ENCODE results near the gene GAMT. TPM values are rescaled to one million over a fixed set of nuclear protein-coding genes. Genes with fewer than 3 reads are reported as not detected.

Gene GAMT
- total RNA-seq, 4 donors from 2014 or later, result 27.8 to 40.3 (median 34.0) TPM

GRCh38 chr19:1355568-1356507, 45.5 kb downstream of the GAMT start:
- no peak for DNase-seq (ENCODE audit: low spot score in 2 of 2)
- no peak for TF ChIP-seq EP300 (IDR thresholded peaks at IDR 0.05)
- TF ChIP-seq POLR2AphosphoS5 (IDR thresholded peaks at IDR 0.05), result no peak
- no peak for TF ChIP-seq CTCF (IDR thresholded peaks at IDR 0.05)
- no peak for TF ChIP-seq POLR2A (IDR thresholded peaks at IDR 0.05)
- peak overlapping the region; percentile 72 for H3K27ac ChIP-seq

GRCh38 chr19:1354970-1355567, 46.3 kb downstream of the GAMT start:
- H3K9me3 ChIP-seq, result no peaks in the 10 kb centered on the region
- no peak for DNase-seq (ENCODE audit: low spot score in 2 of 2)
- TF ChIP-seq POLR2A (IDR thresholded peaks at IDR 0.05) (no peak), POLR2AphosphoS5 (IDR thresholded peaks at IDR 0.05) (no peak), EP300 (IDR thresholded peaks at IDR 0.05) (no peak), CTCF (IDR thresholded peaks at IDR 0.05) (no peak)
- H3K4me3 ChIP-seq, result peak overlapping the region; percentile 94
- H3K4me1 ChIP-seq, result peaks cover 27% of the 10 kb centered on the region
- H3K27ac ChIP-seq, result peak overlapping the region; percentile 72
- no peaks in the 10 kb centered on the region for H3K27me3 ChIP-seq
- under 1% methylated on average over 17 of the region's 61 CpGs for WGBS
- H3K36me3 ChIP-seq, result peaks cover 15% of the 10 kb centered on the region

More at GRCh38 chr19:1355568-1356507, 45.5 kb downstream of the GAMT start:
- Histone ChIP-seq H3K27me3 (no peaks in the 10 kb centered on the region), H3K4me1 (peaks cover 33% of the 10 kb centered on the region), H3K36me3 (peaks cover 15% of the 10 kb centered on the region), H3K4me3 (peak overlapping the region; percentile 94), H3K9me3 (no peaks in the 10 kb centered on the region)
- 13% methylated on average over 32 of the region's 32 CpGs for WGBS

- no peak for TF ChIP-seq CTCF (IDR thresholded peaks at IDR 0.05)
- TF ChIP-seq POLR2AphosphoS5 (IDR thresholded peaks at IDR 0.05), result no peak
- TF ChIP-seq POLR2A (IDR thresholded peaks at IDR 0.05), result no peak
- TF ChIP-seq EP300 (IDR thresholded peaks at IDR 0.05), result no peak
- no peak overlapping the region for H3K4me3 ChIP-seq
- WGBS, result 94% methylated on average over 9 of the region's 9 CpGs
- H3K27ac ChIP-seq, result no peak overlapping the region
- H3K4me1 ChIP-seq, result peaks cover 27% of the 10 kb centered on the region
- no peaks in the 10 kb centered on the region for H3K9me3 ChIP-seq
- peaks cover 7% of the 10 kb centered on the region for H3K36me3 ChIP-seq
- no peaks in the 10 kb centered on the region for H3K27me3 ChIP-seq
- DNase-seq (ENCODE audit: low spot score in 2 of 2), result no peak
Observed at GRCh38 chr19:1353144-1353543, 48.2 kb downstream of the GAMT start.

DNA sequence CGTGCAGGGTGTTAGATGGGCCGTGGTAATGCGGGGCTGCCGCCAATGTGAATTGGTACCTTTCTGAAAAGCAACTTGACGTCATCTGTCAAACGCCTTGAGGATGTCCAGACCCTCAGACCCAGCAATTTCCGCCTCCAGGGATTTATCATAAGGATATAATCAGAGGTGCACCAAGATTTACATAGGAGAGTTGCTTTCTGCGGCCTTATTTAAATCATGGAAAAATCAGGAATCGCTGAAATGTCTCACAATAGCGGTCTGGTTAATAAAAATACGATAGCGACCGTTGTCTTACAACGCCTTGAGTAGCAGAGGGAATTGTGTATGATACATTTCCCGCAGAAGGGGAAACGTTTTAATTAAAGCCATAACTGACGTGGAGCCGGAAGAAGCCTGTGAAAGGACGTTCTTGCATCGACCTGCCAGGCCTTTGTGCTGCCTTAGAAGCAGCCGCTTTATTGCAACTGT, 49.9 kb downstream of the GAMT start:
- 79% methylated on average over 21 of the region's 21 CpGs for WGBS
- Histone ChIP-seq H3K27ac (no peak overlapping the region), H3K9me3 (no peaks in the 10 kb centered on the region), H3K36me3 (no peaks in the 10 kb centered on the region), H3K27me3 (no peaks in the 10 kb centered on the region), H3K4me3 (no peak overlapping the region), H3K4me1 (peaks cover 21% of the 10 kb centered on the region)
- TF ChIP-seq CTCF (IDR thresholded peaks at IDR 0.05) (no peak), POLR2AphosphoS5 (IDR thresholded peaks at IDR 0.05) (no peak), POLR2A (IDR thresholded peaks at IDR 0.05) (no peak), EP300 (IDR thresholded peaks at IDR 0.05) (no peak)
- DNase-seq (ENCODE audit: low spot score in 2 of 2), result no peak

DNA sequence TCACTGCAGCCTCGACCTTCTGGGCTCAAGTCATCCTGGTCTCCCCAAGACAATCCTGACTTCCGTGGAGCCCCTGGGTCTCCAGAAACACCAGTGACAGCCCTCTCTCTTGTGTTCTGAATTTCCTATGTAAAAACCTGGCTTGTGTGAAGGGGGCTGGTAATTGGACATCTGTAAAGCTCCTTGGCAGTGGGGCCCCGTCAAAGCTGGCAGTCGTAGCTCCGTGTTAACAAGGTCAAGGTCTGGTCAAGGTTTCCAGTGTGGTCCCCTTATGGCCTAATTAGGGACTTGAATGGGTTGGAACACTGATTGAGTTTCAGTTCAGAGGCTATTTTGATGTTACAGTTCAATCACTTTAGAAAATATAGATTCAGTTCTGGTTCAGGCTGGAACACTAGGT, 50.5 kb downstream of the GAMT start:
- Histone ChIP-seq H3K27me3 (no peaks in the 10 kb centered on the region), H3K4me1 (peaks cover 16% of the 10 kb centered on the region), H3K36me3 (no peaks in the 10 kb centered on the region), H3K4me3 (no peak overlapping the region), H3K9me3 (no peaks in the 10 kb centered on the region), H3K27ac (no peak overlapping the region)
- WGBS, result 74% methylated on average over 5 of the region's 5 CpGs
- no peak for DNase-seq (ENCODE audit: low spot score in 2 of 2)
- TF ChIP-seq POLR2A (IDR thresholded peaks at IDR 0.05) (no peak), POLR2AphosphoS5 (IDR thresholded peaks at IDR 0.05) (no peak), CTCF (IDR thresholded peaks at IDR 0.05) (no peak), EP300 (IDR thresholded peaks at IDR 0.05) (no peak)
